H9 (cell line): ENCODE measurements around the gene ECE1. TPM values are rescaled to one million over a fixed set of nuclear protein-coding genes. Genes with fewer than 3 reads are reported as not detected.
A peak's percentile ranks its signal among the peaks of the same experiment; 100 is the strongest.

ENCODE experiments used
- DNase-seq: peaks from one replicate; pipeline ENCODE4 v3.0.0-alpha.2; 2017
- H2AFZ ChIP-seq: one replicate; pipeline ENCODE4 v1.6.1; 2013; ENCODE audit warnings: mild to moderate bottlenecking, low read length, control low read depth, moderate library complexity
- H2AK5ac ChIP-seq: 2 replicates; pipeline ENCODE4 v1.6.1; 2013; ENCODE audit warnings: low read length, control low read depth, mixed read lengths; ENCODE audit not compliant: insufficient read length
- H2BK120ac ChIP-seq: one replicate; pipeline ENCODE4 v1.6.1; 2013; ENCODE audit warnings: low read depth, mild to moderate bottlenecking, low read length, control low read depth, inconsistent platforms; ENCODE audit not compliant: poor library complexity, severe bottlenecking
- H2BK12ac ChIP-seq: 2 replicates; pipeline ENCODE4 v1.6.1; 2013; ENCODE audit warnings: low read length, control low read depth, mixed read lengths, low read depth; ENCODE audit not compliant: insufficient read length
- H2BK15ac ChIP-seq: 2 replicates; pipeline ENCODE4 v1.6.1; 2013; ENCODE audit warnings: low read depth, low read length, control low read depth
- H2BK20ac ChIP-seq: one replicate; pipeline ENCODE4 v1.6.1; 2013; ENCODE audit warnings: low read depth, mild to moderate bottlenecking, low read length, control low read depth, inconsistent platforms; ENCODE audit not compliant: poor library complexity, severe bottlenecking
- H2BK5ac ChIP-seq: 2 replicates; pipeline ENCODE4 v1.6.1; 2013; ENCODE audit warnings: low read length, control low read depth, mixed read lengths; ENCODE audit not compliant: insufficient read length
- H3K14ac ChIP-seq: 2 replicates; pipeline ENCODE4 v1.6.1; 2013; ENCODE audit warnings: low read length, control low read depth; ENCODE audit not compliant: insufficient read depth
- H3K18ac ChIP-seq: 2 replicates; pipeline ENCODE4 v1.6.1; 2013; ENCODE audit warnings: low read depth, mild to moderate bottlenecking, mixed read lengths, low read length, control low read depth; ENCODE audit not compliant: insufficient read length
- H3K23ac ChIP-seq: 2 replicates; pipeline ENCODE4 v1.6.1; 2013; ENCODE audit warnings: low read length, control low read depth, mixed read lengths, low read depth; ENCODE audit not compliant: insufficient read length
- H3K23me2 ChIP-seq: 2 replicates; pipeline ENCODE4 v1.6.1; 2013; ENCODE audit warnings: low read depth, mild to moderate bottlenecking, mixed read lengths, low read length, control low read depth; ENCODE audit not compliant: insufficient read length, poor library complexity, severe bottlenecking
- H3K27ac ChIP-seq: 2 replicates; pipeline ENCODE4 v1.5.1; 2013; ENCODE audit warnings: low read length, control low read depth, mixed read lengths, low read depth; ENCODE audit not compliant: insufficient read length
- H3K27me3 ChIP-seq: 2 replicates; pipeline ENCODE4 v1.6.1; 2013; ENCODE audit warnings: low read length, control low read depth, inconsistent platforms; ENCODE audit not compliant: insufficient read depth
- H3K4ac ChIP-seq: 2 replicates; pipeline ENCODE4 v1.6.1; 2013; ENCODE audit warnings: low read depth, mild to moderate bottlenecking, control low read depth, inconsistent platforms, low read length, moderate library complexity
- H3K4me1 ChIP-seq: 2 replicates; pipeline ENCODE4 v1.6.1; 2013; ENCODE audit warnings: low read length, control low read depth, inconsistent platforms; ENCODE audit not compliant: insufficient read depth
- H3K4me2 ChIP-seq: 2 replicates; pipeline ENCODE4 v1.6.1; 2013; ENCODE audit warnings: low read length, control low read depth, mixed read lengths; ENCODE audit not compliant: insufficient read length, insufficient read depth
- H3K56ac ChIP-seq: 2 replicates; pipeline ENCODE4 v1.6.1; 2013; ENCODE audit warnings: low read depth, mild to moderate bottlenecking, mixed read lengths, low read length, control low read depth; ENCODE audit not compliant: insufficient read length
- H3K79me1 ChIP-seq: 2 replicates; pipeline ENCODE4 v1.6.1; 2013; ENCODE audit warnings: low read depth, mild to moderate bottlenecking, moderate library complexity, low read length, control low read depth, inconsistent platforms; ENCODE audit not compliant: insufficient read depth, poor library complexity, severe bottlenecking
- H3K79me2 ChIP-seq: 2 replicates; pipeline ENCODE4 v1.6.1; 2013; ENCODE audit warnings: low read length, control low read depth, inconsistent platforms; ENCODE audit not compliant: insufficient read depth
- H3K9ac ChIP-seq: 2 replicates; pipeline ENCODE4 v1.6.1; 2013; ENCODE audit warnings: low read length, control low read depth, mixed read lengths; ENCODE audit not compliant: insufficient read length; ENCODE audit errors: extremely low read depth
- H3K9me3 ChIP-seq: one replicate; pipeline ENCODE4 v1.6.1; 2013; ENCODE audit warnings: low read depth, low read length, inconsistent platforms; ENCODE audit not compliant: control insufficient read depth
- H3T11ph ChIP-seq: one replicate; pipeline ENCODE4 v1.6.1; 2013; ENCODE audit warnings: mild to moderate bottlenecking, low read length, control low read depth, inconsistent platforms
- H4K20me1 ChIP-seq: one replicate; pipeline ENCODE4 v1.6.1; 2013; ENCODE audit not compliant: control insufficient read depth, insufficient read length, insufficient read depth
- H4K5ac ChIP-seq: 2 replicates; pipeline ENCODE4 v1.6.1; 2013; ENCODE audit warnings: low read depth, mild to moderate bottlenecking, mixed read lengths, low read length, control low read depth; ENCODE audit not compliant: insufficient read length
- H4K8ac ChIP-seq: replicated peaks from 2 replicates; pipeline ENCODE4 v1.6.1; 2013; ENCODE audit warnings: low read length, control low read depth, mixed read lengths, low read depth; ENCODE audit not compliant: insufficient read length
- H4K91ac ChIP-seq: 2 replicates; pipeline ENCODE4 v1.6.1; 2013; ENCODE audit warnings: low read depth, mild to moderate bottlenecking, moderate library complexity, mixed read lengths, low read length, control low read depth; ENCODE audit not compliant: insufficient read length
- H3K27ac Mint-ChIP-seq, 3 experiments: 2 replicates in 2 of 3; 3 replicates in 1 of 3; pipeline ENCODE4 v1.8.0; 2020 to 2021; ENCODE audit warnings: mixed read lengths in 3 of 3, mild to moderate bottlenecking in 1 of 3, moderate library complexity in 1 of 3
- H3K27me3 Mint-ChIP-seq: 2 replicates; pipeline ENCODE4 v1.8.0; 2021; ENCODE audit warnings: low read depth, mild to moderate bottlenecking, moderate library complexity, mixed read lengths
- H3K36me3 Mint-ChIP-seq, 3 experiments: 2 replicates in 2 of 3; 3 replicates in 1 of 3; pipeline ENCODE4 v1.8.0; 2020 to 2021; ENCODE audit warnings: low read depth in 3 of 3, mixed read lengths in 3 of 3; ENCODE audit not compliant: insufficient read depth in 1 of 3
- H3K4me1 Mint-ChIP-seq, 2 experiments: 2 replicates each; pipeline ENCODE4 v1.8.0; 2020; ENCODE audit warnings: mixed read lengths in 2 of 2
- H3K4me3 Mint-ChIP-seq, 2 experiments: 2 replicates in 1 of 2; 3 replicates in 1 of 2; pipeline ENCODE4 v1.8.0; 2020 to 2021; ENCODE audit warnings: mild to moderate bottlenecking in 2 of 2, mixed read lengths in 2 of 2, moderate library complexity in 1 of 2
- H3K9me3 Mint-ChIP-seq, 2 experiments: 2 replicates in 1 of 2; 3 replicates in 1 of 2; pipeline ENCODE4 v1.8.0; 2020; ENCODE audit warnings: mild to moderate bottlenecking in 2 of 2, mixed read lengths in 2 of 2, moderate library complexity in 1 of 2
- WGBS: extraction: QIAGEN DNeasy Blood & Tissue Kit; methylation state at CpG from one replicate; pipeline ENCODE4 v1.1.7; 2013; ENCODE audit warnings: missing lambda C conversion rate, low lambda C conversion rate, mixed read lengths; ENCODE audit not compliant: insufficient read length; ENCODE audit errors: extremely low coverage; 5-methylcytosine and 5-hydroxymethylcytosine counted together
- total RNA-seq: library from RNA; stranded (reverse); gene quantifications from 2 replicates; pipeline ENCODE4 v1.2.1, GENCODE V29; 2021
- TF ChIP-seq, protein P1 (sequence below): fragments of 200-600 bp; sonication (generic); conservative IDR thresholded peaks from 3 replicates; pipeline ENCODE4 v1.8.0; 2021; ENCODE audit warnings: antibody characterized with exemption, mild to moderate bottlenecking

ECE1 gene
- total RNA-seq, 1 experiment from 2014 or later: 31.1 TPM

DNA sequence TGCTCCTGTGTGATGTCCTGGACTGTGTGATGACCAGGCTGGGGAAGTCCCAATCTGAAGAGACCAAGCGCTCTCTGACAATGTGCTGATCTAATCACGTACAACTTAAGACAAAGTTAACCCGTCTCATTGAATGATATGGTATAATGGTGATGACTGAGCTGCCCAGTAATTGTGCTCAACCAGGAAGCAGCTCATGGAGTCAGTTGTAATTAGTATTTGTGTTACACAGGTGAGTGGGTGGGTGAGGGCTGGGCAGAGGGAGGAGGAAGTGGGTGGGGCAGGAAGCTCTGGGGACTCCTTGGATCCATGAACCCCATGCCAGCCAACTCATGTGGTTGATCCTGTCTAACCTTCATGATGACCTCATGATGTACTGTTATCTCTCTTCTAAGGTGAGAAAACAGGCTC is 8.7 kb upstream of the ECE1 start:
- Histone ChIP-seq H3K27ac (no peak overlapping the region), H2AFZ (no peak overlapping the region), H3K56ac (no peak overlapping the region), H2BK20ac (no peak overlapping the region), H4K91ac (no peak overlapping the region), H3K4me2 (no peak overlapping the region), H3K9me3 (no peaks in the 10 kb centered on the region), H3K79me1 (no peaks in the 10 kb centered on the region), H3K18ac (no peak overlapping the region), H4K5ac (no peak overlapping the region), H2BK120ac (no peak overlapping the region), H3K14ac (no peak overlapping the region), H2BK12ac (no peak overlapping the region), H3K23ac (no peak overlapping the region), H4K8ac (no peak overlapping the region), H3K27me3 (no peaks in the 10 kb centered on the region), H2AK5ac (no peak overlapping the region), H3K4ac (no peak overlapping the region), H3K9ac (no peak overlapping the region), H2BK15ac (no peak overlapping the region), H3K4me1 (0 out of 2 replicates have a peak, but pooled peaks cover 3% of the 10 kb centered on the region), H3K79me2 (no peaks in the 10 kb centered on the region; the same call in 1 of the 2 replicates), H2BK5ac (no peak overlapping the region), H4K20me1 (no peaks in the 10 kb centered on the region), H3K23me2 (no peaks in the 10 kb centered on the region), H3T11ph (no peak overlapping the region)
- peaks cover 17 to 22% of the 10 kb centered on the region in 2 experiments for H3K4me1 Mint-ChIP-seq
- H3K4me3 Mint-ChIP-seq: no peak overlapping the region
- peak overlapping the region in 2 of 3 experiments; percentile 65 to 71; a peak in 3 of 7 replicates for H3K27ac Mint-ChIP-seq
- TF ChIP-seq, protein P1, sequence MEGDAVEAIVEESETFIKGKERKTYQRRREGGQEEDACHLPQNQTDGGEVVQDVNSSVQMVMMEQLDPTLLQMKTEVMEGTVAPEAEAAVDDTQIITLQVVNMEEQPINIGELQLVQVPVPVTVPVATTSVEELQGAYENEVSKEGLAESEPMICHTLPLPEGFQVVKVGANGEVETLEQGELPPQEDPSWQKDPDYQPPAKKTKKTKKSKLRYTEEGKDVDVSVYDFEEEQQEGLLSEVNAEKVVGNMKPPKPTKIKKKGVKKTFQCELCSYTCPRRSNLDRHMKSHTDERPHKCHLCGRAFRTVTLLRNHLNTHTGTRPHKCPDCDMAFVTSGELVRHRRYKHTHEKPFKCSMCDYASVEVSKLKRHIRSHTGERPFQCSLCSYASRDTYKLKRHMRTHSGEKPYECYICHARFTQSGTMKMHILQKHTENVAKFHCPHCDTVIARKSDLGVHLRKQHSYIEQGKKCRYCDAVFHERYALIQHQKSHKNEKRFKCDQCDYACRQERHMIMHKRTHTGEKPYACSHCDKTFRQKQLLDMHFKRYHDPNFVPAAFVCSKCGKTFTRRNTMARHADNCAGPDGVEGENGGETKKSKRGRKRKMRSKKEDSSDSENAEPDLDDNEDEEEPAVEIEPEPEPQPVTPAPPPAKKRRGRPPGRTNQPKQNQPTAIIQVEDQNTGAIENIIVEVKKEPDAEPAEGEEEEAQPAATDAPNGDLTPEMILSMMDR: no peak
- H3K36me3 Mint-ChIP-seq: no peaks in the 10 kb centered on the region
- H3K27me3 Mint-ChIP-seq: no peaks in the 10 kb centered on the region
- no peaks in the 10 kb centered on the region for H3K9me3 Mint-ChIP-seq
- no peak for DNase-seq
- WGBS: no CpG with 5 or more reads among the region's 3 CpGs
